HEK293 (cell line): ENCODE data around the gene ACRBP.
A peak's percentile ranks its signal among the peaks of the same experiment; 100 is the strongest.

Source experiments
- CTCF ChIA-PET: fragments of 350-600 bp; formaldehyde crosslinking; extraction: SDS; loops from one replicate; lab custom pipeline; 2021; ENCODE audit warnings: antibody characterized with exemption; lab: Yijun Ruan, JAX
- POLR2A ChIA-PET: fragments of 300-600 bp; formaldehyde crosslinking; extraction: SDS; loops from one replicate; lab custom pipeline; 2020; ENCODE audit warnings: antibody characterized with exemption, inconsistent platforms; lab: Yijun Ruan, JAX
- H3K27ac ChIP-seq: fragments of 200-500 bp; sonication (Bioruptor generic); 2 replicates; pipeline ENCODE4 v1.5.1; 2014; ENCODE audit warnings: low read depth, low read length, control low read depth, inconsistent platforms; ENCODE audit errors: extremely low read depth
- H3K36me3 ChIP-seq, 2 experiments: fragments of 200-500 bp in 1 of 2; sonication (Bioruptor generic) in 1 of 2; 1 replicate in 1 of 2; 2 replicates in 1 of 2; pipeline ENCODE4 v1.5.1; 2014 to 2017; ENCODE audit warnings: inconsistent platforms in 2 of 2, low read length in 2 of 2; ENCODE audit not compliant: control insufficient read depth in 2 of 2, insufficient read depth in 1 of 2
- H3K4me1 ChIP-seq: fragments of 200-500 bp; sonication (Bioruptor generic); 2 replicates; pipeline ENCODE4 v1.5.1; 2014; ENCODE audit warnings: mild to moderate bottlenecking, low read length, inconsistent platforms; ENCODE audit not compliant: control insufficient read depth, insufficient read depth
- H3K4me3 ChIP-seq: 2 replicates; pipeline ENCODE4 v1.5.1; 2011; ENCODE audit warnings: low read depth, mild to moderate bottlenecking, control low read depth, low read length, moderate library complexity
- H3K9me3 ChIP-seq: fragments of 200-500 bp; sonication (Bioruptor generic); 2 replicates; pipeline ENCODE4 v1.5.1; 2014; ENCODE audit warnings: low read depth, low read length, inconsistent platforms; ENCODE audit not compliant: control insufficient read depth, insufficient read depth
- EGR2 ChIP-seq: fragments of 450-650 bp; formaldehyde crosslinking; IDR thresholded peaks from 2 replicates; pipeline ENCODE4 v1.5.1; 2016; ENCODE audit warnings: low read depth, missing biosample characterization, missing genetic modification characterization
- KLF7 ChIP-seq: fragments of 450-650 bp; formaldehyde crosslinking; IDR thresholded peaks from 2 replicates; pipeline ENCODE4 v1.5.1; 2016; ENCODE audit warnings: missing biosample characterization, missing genetic modification characterization, borderline replicate concordance
- KLF8 ChIP-seq: fragments of 450-650 bp; formaldehyde crosslinking; IDR thresholded peaks from 2 replicates; pipeline ENCODE4 v1.5.1; 2016; ENCODE audit warnings: missing biosample characterization, missing genetic modification characterization
- OSR2 ChIP-seq: fragments of 450-650 bp; formaldehyde crosslinking; IDR thresholded peaks from 2 replicates; pipeline ENCODE4 v1.5.1; 2016; ENCODE audit warnings: missing biosample characterization, missing genetic modification characterization
- PRDM10 ChIP-seq: fragments of 450-650 bp; formaldehyde crosslinking; IDR thresholded peaks from 2 replicates; pipeline ENCODE4 v1.5.1; 2016; ENCODE audit warnings: missing biosample characterization, missing genetic modification characterization
- PRDM4 ChIP-seq: fragments of 450-650 bp; formaldehyde crosslinking; IDR thresholded peaks from 2 replicates; pipeline ENCODE4 v1.5.1; 2017; ENCODE audit warnings: missing biosample characterization, missing genetic modification characterization
- REPIN1 ChIP-seq: fragments of 450-650 bp; formaldehyde crosslinking; IDR thresholded peaks from 2 replicates; pipeline ENCODE4 v1.5.1; 2017; ENCODE audit warnings: missing biosample characterization, missing genetic modification characterization, low read depth
- REST ChIP-seq: fragments of 450-650 bp; formaldehyde crosslinking; IDR thresholded peaks from 2 replicates; pipeline ENCODE4 v1.5.1; 2016; ENCODE audit warnings: missing biosample characterization, missing genetic modification characterization
- SETDB1 ChIP-seq: IDR thresholded peaks from one replicate; pipeline ENCODE4 v1.6.1; 2017; ENCODE audit warnings: mild to moderate bottlenecking, low read length, moderate library complexity, mixed read lengths; ENCODE audit not compliant: insufficient read length
- SP2 ChIP-seq: fragments of 450-650 bp; formaldehyde crosslinking; IDR thresholded peaks from 2 replicates; pipeline ENCODE4 v1.5.1; 2016; ENCODE audit warnings: missing biosample characterization, missing genetic modification characterization
- SP7 ChIP-seq: fragments of 450-650 bp; formaldehyde crosslinking; IDR thresholded peaks from 2 replicates; pipeline ENCODE4 v1.5.1; 2016; ENCODE audit warnings: missing biosample characterization, missing genetic modification characterization
- YY2 ChIP-seq: fragments of 450-650 bp; formaldehyde crosslinking; IDR thresholded peaks from 2 replicates; pipeline ENCODE4 v1.5.1; 2016; ENCODE audit warnings: missing biosample characterization, missing genetic modification characterization
- ZBTB20 ChIP-seq: fragments of 450-650 bp; formaldehyde crosslinking; IDR thresholded peaks from 2 replicates; pipeline ENCODE4 v1.5.1; 2016; ENCODE audit warnings: missing biosample characterization, missing genetic modification characterization
- ZFHX2 ChIP-seq: fragments of 450-650 bp; formaldehyde crosslinking; conservative IDR thresholded peaks from 2 replicates; pipeline ENCODE4 v1.5.1; 2016; ENCODE audit warnings: missing biosample characterization, missing genetic modification characterization
- ZIC2 ChIP-seq: fragments of 450-650 bp; formaldehyde crosslinking; IDR thresholded peaks from 2 replicates; pipeline ENCODE4 v1.5.1; 2016; ENCODE audit warnings: missing biosample characterization, missing genetic modification characterization
- ZNF133 ChIP-seq: fragments of 450-650 bp; formaldehyde crosslinking; IDR thresholded peaks from 2 replicates; pipeline ENCODE4 v1.5.1; 2016; ENCODE audit warnings: missing biosample characterization, missing genetic modification characterization
- ZNF16 ChIP-seq: fragments of 450-650 bp; formaldehyde crosslinking; IDR thresholded peaks from 2 replicates; pipeline ENCODE4 v1.5.1; 2016; ENCODE audit warnings: low read depth, missing biosample characterization, missing genetic modification characterization
- ZNF239 ChIP-seq: fragments of 450-650 bp; formaldehyde crosslinking; IDR thresholded peaks from 2 replicates; pipeline ENCODE4 v1.5.1; 2016; ENCODE audit warnings: missing biosample characterization, missing genetic modification characterization
- ZNF248 ChIP-seq: fragments of 450-650 bp; formaldehyde crosslinking; IDR thresholded peaks from 2 replicates; pipeline ENCODE4 v1.5.1; 2017; ENCODE audit warnings: missing biosample characterization, missing genetic modification characterization
- ZNF335 ChIP-seq: fragments of 450-650 bp; formaldehyde crosslinking; conservative IDR thresholded peaks from 2 replicates; pipeline ENCODE4 v1.5.1; 2016; ENCODE audit warnings: missing biosample characterization, missing genetic modification characterization
- ZNF391 ChIP-seq: fragments of 450-650 bp; formaldehyde crosslinking; IDR thresholded peaks from 2 replicates; pipeline ENCODE4 v1.5.1; 2016; ENCODE audit warnings: low read depth, missing biosample characterization, missing genetic modification characterization, borderline replicate concordance
- ZNF404 ChIP-seq: fragments of 450-650 bp; formaldehyde crosslinking; IDR thresholded peaks from 2 replicates; pipeline ENCODE4 v1.5.1; 2017; ENCODE audit warnings: missing biosample characterization, missing genetic modification characterization
- ZNF513 ChIP-seq: fragments of 450-650 bp; IDR thresholded peaks from 2 replicates; pipeline ENCODE4 v1.5.1; 2018; ENCODE audit warnings: missing biosample characterization, missing genetic modification characterization
- ZNF521 ChIP-seq: fragments of 450-650 bp; formaldehyde crosslinking; IDR thresholded peaks from 2 replicates; pipeline ENCODE4 v1.5.1; 2017; ENCODE audit warnings: missing biosample characterization, mild to moderate bottlenecking, missing genetic modification characterization
- ZNF549 ChIP-seq: fragments of 450-650 bp; IDR thresholded peaks from 2 replicates; pipeline ENCODE4 v1.5.1; 2018; ENCODE audit warnings: missing biosample characterization, missing genetic modification characterization, mild to moderate bottlenecking, inconsistent platforms, moderate library complexity
- ZNF560 ChIP-seq: fragments of 450-650 bp; formaldehyde crosslinking; IDR thresholded peaks from 2 replicates; pipeline ENCODE4 v1.5.1; 2017; ENCODE audit warnings: missing biosample characterization, missing genetic modification characterization, borderline replicate concordance
- ZNF670 ChIP-seq: fragments of 450-650 bp; formaldehyde crosslinking; IDR thresholded peaks from 2 replicates; pipeline ENCODE4 v1.5.1; 2016; ENCODE audit warnings: missing biosample characterization, missing genetic modification characterization, low read depth

The ACRBP gene

GRCh38 chr12:6606331-6607131 is 40.7 kb downstream of the ACRBP start:
- Histone ChIP-seq H3K4me3 (peak overlapping the region; percentile 88), H3K36me3 (peaks cover 19 to 45% of the 10 kb centered on the region in 2 experiments), H3K4me1 (peaks cover 20% of the 10 kb centered on the region), H3K27ac (peak overlapping the region; percentile 87), H3K9me3 (no peaks in the 10 kb centered on the region)
- POLR2A ChIA-PET = interaction anchor here (0.7 to 1.5 kb wide), 6 partner anchors 20 to 91 kb away, joined by 3 to 8 read pairs (median 3); partner anchors contain the start of genes GAPDH and ZNF384
- CTCF ChIA-PET = interaction anchor here (0.7 to 1.8 kb wide), 6 partner anchors 10 to 160 kb away, joined by 3 to 7 read pairs (median 4); no protein-coding TSS in a partner anchor
- no peak for TF ChIP-seq ZNF133
- TF ChIP-seq PRDM4 (tag by site-specific recombination) = 0 out of 2 replicates have a peak, but pooled peaks have one; percentile 13
- TF ChIP-seq ZNF404 = no peak
- TF ChIP-seq ZNF248 (tag by site-specific recombination) = no peak
- TF ChIP-seq ZNF513 = no peak
- no peak for TF ChIP-seq OSR2 (tag by site-specific recombination)
- TF ChIP-seq ZNF391 (tag by site-specific recombination) = 0 out of 2 replicates have a peak, but pooled peaks have one; percentile 2
- no peak for TF ChIP-seq ZNF560 (tag by site-specific recombination)
- no peak for TF ChIP-seq ZNF521 (tag by site-specific recombination)
- no peak for TF ChIP-seq ZNF670 (tag by site-specific recombination)
- peak; percentile 90 for TF ChIP-seq ZFHX2 (tag by site-specific recombination)
- TF ChIP-seq REPIN1 (tag by site-specific recombination) = no peak
- TF ChIP-seq ZIC2 (tag by site-specific recombination) = peak; percentile 96
- TF ChIP-seq SP7 (tag by site-specific recombination) = 0 out of 2 replicates have a peak, but pooled peaks have one; percentile 16
- no peak for TF ChIP-seq SETDB1
- 0 out of 2 replicates have a peak, but pooled peaks have one; percentile 1 for TF ChIP-seq ZNF335
- no peak for TF ChIP-seq ZNF239 (tag by site-specific recombination)
- peak; percentile 39; the same call in 1 of the 2 replicates for TF ChIP-seq REST (tag by site-specific recombination)
- no peak for TF ChIP-seq PRDM10 (tag by site-specific recombination)
- no peak for TF ChIP-seq SP2
- TF ChIP-seq ZBTB20 (tag by site-specific recombination) = no peak
- no peak for TF ChIP-seq ZNF16 (tag by site-specific recombination)
- TF ChIP-seq EGR2 (tag by site-specific recombination) = peak; percentile 83
- TF ChIP-seq YY2 (tag by site-specific recombination) = no peak
- no peak for TF ChIP-seq KLF7 (tag by site-specific recombination)
- no peak for TF ChIP-seq ZNF549
- peak; percentile 28; the same call in 1 of the 2 replicates for TF ChIP-seq KLF8
